K562 (cell line): ENCODE measurements around the gene HOXA10.

ENCODE experiments used
- ATF3 ChIP-seq, 2 experiments: fragments of 450-650 bp in 1 of 2; sonication (generic) in 1 of 2; formaldehyde crosslinking in 1 of 2; IDR thresholded peaks in 1 of 2; conservative IDR thresholded peaks in 1 of 2; 2 replicates each; pipeline versions ENCODE4 v1.6.1 to v1.8.1; 2016 to 2023; ENCODE audit warnings: mild to moderate bottlenecking in 2 of 2, moderate library complexity in 2 of 2, inconsistent platforms in 1 of 2, missing genetic modification reagents in 1 of 2
- MAFK ChIP-seq: IDR thresholded peaks from 2 replicates; pipeline ENCODE4 v1.6.1; 2011; ENCODE audit warnings: low read length, improper control_type of control experiment
- MYC ChIP-seq, 2 experiments: fragments of 250-450 bp in 1 of 2; sonication (Bioruptor Pico) in 1 of 2; IDR thresholded peaks; 2 replicates each; pipeline versions ENCODE4 v1.5.1 to v1.6.1; 2012 to 2021; ENCODE audit warnings: low read depth in 2 of 2, borderline replicate concordance in 1 of 2, improper control_type of control experiment in 1 of 2, low read length in 1 of 2, mild to moderate bottlenecking in 1 of 2, moderate library complexity in 1 of 2
- NCOA6 ChIP-seq: fragments of 450-650 bp; IDR thresholded peaks from 2 replicates; pipeline ENCODE4 v1.6.1; 2017; ENCODE audit warnings: mild to moderate bottlenecking
- POLR2A ChIP-seq: fragments of 450-650 bp; conservative IDR thresholded peaks from 2 replicates; pipeline ENCODE4 v1.6.1; 2016
- POLR3A ChIP-seq: IDR thresholded peaks from 2 replicates; pipeline ENCODE4 v1.6.1; 2011; ENCODE audit warnings: borderline replicate concordance, mild to moderate bottlenecking, moderate library complexity; ENCODE audit not compliant: insufficient read length, insufficient read depth; ENCODE audit errors: extremely low read depth
- PRDM10 ChIP-seq: fragments of 450-650 bp; IDR thresholded peaks from 2 replicates; pipeline ENCODE4 v1.6.1; 2018; ENCODE audit not compliant: partially characterized antibody
- REST ChIP-seq, 2 experiments: fragments of 450-650 bp; formaldehyde crosslinking in 1 of 2; IDR thresholded peaks; 2 replicates each; pipeline versions ENCODE4 v1.4.0 to v1.6.1; 2014 to 2020; ENCODE audit warnings: mild to moderate bottlenecking in 2 of 2, borderline replicate concordance in 1 of 2, low read depth in 1 of 2
- TGIF2 ChIP-seq: sonication (generic); formaldehyde crosslinking; IDR thresholded peaks from 2 replicates; pipeline ENCODE4 v1.8.1; 2022; ENCODE audit warnings: mild to moderate bottlenecking, missing genetic modification reagents, moderate library complexity
- ZNF75A ChIP-seq: fragments of 450-650 bp; formaldehyde crosslinking; IDR thresholded peaks from 2 replicates; pipeline ENCODE4 v1.4.0; 2020; ENCODE audit warnings: mild to moderate bottlenecking

- TF ChIP-seq ATF3 (IDR thresholded peaks at IDR 0.05), result no peak
- no peak for TF ChIP-seq ATF3 (CRISPR knock-in tag; conservative IDR thresholded peaks at IDR 0.05)
- no peak for TF ChIP-seq POLR2A
- TF ChIP-seq NCOA6, result no peak
- TF ChIP-seq MAFK, result no peak
- no peak for TF ChIP-seq POLR3A
- no peak for TF ChIP-seq ZNF75A
- no peak for TF ChIP-seq PRDM10
- TF ChIP-seq REST (IDR thresholded peaks at IDR 0.05; ENCODE audit: borderline replicate concordance), result no peak
- TF ChIP-seq REST (CRISPR knock-in tag; IDR thresholded peaks at IDR 0.05; ENCODE audit: low read depth), result no peak
- TF ChIP-seq MYC (IDR thresholded peaks at IDR 0.05; ENCODE audit: low read depth, low read length), result no peak
- no peak for TF ChIP-seq MYC (CRISPR knock-in tag; IDR thresholded peaks at IDR 0.05; ENCODE audit: borderline replicate concordance, low read depth)
- TF ChIP-seq TGIF2 (CRISPR knock-in tag), result no peak
These were observed 47.4 kb downstream of the HOXA10 start for GRCh38 chr7:27126596-27127327.
